Testis (tissue), 3 donors: ENCODE measurements around the gene FREM1. TPM values are rescaled to one million over a fixed set of nuclear protein-coding genes. Genes with fewer than 3 reads are reported as not detected.

Experiments used
- DNase-seq: peaks from one replicate; pipeline ENCODE4 v3.0.0-alpha.2; 2019
- H3K27ac ChIP-seq, 2 donors: fragments of 200-600 bp; sonication (generic); one replicate each; pipeline ENCODE4 v1.5.1; 2019
- H3K27me3 ChIP-seq: fragments of 200-600 bp; sonication (generic); one replicate; pipeline ENCODE4 v1.5.1; 2019
- H3K36me3 ChIP-seq: fragments of 200-600 bp; sonication (generic); one replicate; pipeline ENCODE4 v1.5.1; 2017; ENCODE audit warnings: low read depth; ENCODE audit errors: missing control alignments
- H3K4me1 ChIP-seq: fragments of 200-600 bp; sonication (generic); one replicate; pipeline ENCODE4 v1.5.1; 2019
- H3K4me3 ChIP-seq, 2 donors: fragments of 200-600 bp; sonication (generic); one replicate each; pipeline ENCODE4 v1.5.1; 2017 to 2019
- H3K9me3 ChIP-seq: fragments of 200-600 bp; sonication (generic); one replicate; pipeline ENCODE4 v1.5.1; 2017
- POLR2A ChIP-seq: fragments of 450-650 bp; IDR thresholded peaks from one replicate; pipeline ENCODE4 v1.6.1; 2017; ENCODE audit warnings: antibody characterized with exemption, mild to moderate bottlenecking, moderate library complexity
- WGBS, 2 donors: methylation state at CpG; one replicate each; pipeline ENCODE4 v1.1.5; 2018; 5-methylcytosine and 5-hydroxymethylcytosine counted together
- intact Hi-C: fragments of 100-400 bp; cut with DNase I; formaldehyde crosslinking; loops from one replicate; pipeline ENCODE4 v1.15.1; 2023; ENCODE audit warnings: low total_unique reads
- polyA plus RNA-seq: library from polyadenylated mRNA; stranded (reverse); fragments of 350-450 nt; fragmentation: Illumina TruSeq; extraction: RNeasy Lipid Tissue Mini Kit (QIAGEN cat#74804); gene quantifications from one replicate; pipeline ENCODE4 v1.2.3, GENCODE V29; 2014; ENCODE audit warnings: low read depth, low replicate concordance; ENCODE audit not compliant: insufficient read depth
- total RNA-seq, 2 donors: library from RNA; depleted of rRNA; stranded (reverse); fragments of >200 nt; gene quantifications; one replicate each; pipeline ENCODE4 v1.2.3, GENCODE V29; 2016
- TF ChIP-seq, protein P1 (sequence below), 3 experiments: fragments of 450-650 bp in 2 of 3; fragments of 200-600 bp in 1 of 3; sonication (generic) in 1 of 3; IDR thresholded peaks; one replicate each; pipeline ENCODE4 v1.5.1; 2016 to 2019; ENCODE audit warnings: antibody characterized with exemption in 3 of 3, mild to moderate bottlenecking in 2 of 3, moderate library complexity in 1 of 3

The FREM1 gene
- total and polyA plus RNA-seq, 3 donors from 2014 or later, result 4.6 to 14.6 (median 5.7) TPM

- no peak for DNase-seq
- Histone ChIP-seq H3K36me3 (no peaks in the 10 kb centered on the region), H3K27me3 (no peaks in the 10 kb centered on the region), H3K27ac (no peak overlapping the region), H3K9me3 (no peaks in the 10 kb centered on the region), H3K4me3 (no peak overlapping the region), H3K4me1 (no peaks in the 10 kb centered on the region)
- WGBS, 2 donors, result 78 to 84% methylated on average over 1 of the region's 1 CpG
- intact Hi-C loops, result no loop called here
- TF ChIP-seq, protein P1, sequence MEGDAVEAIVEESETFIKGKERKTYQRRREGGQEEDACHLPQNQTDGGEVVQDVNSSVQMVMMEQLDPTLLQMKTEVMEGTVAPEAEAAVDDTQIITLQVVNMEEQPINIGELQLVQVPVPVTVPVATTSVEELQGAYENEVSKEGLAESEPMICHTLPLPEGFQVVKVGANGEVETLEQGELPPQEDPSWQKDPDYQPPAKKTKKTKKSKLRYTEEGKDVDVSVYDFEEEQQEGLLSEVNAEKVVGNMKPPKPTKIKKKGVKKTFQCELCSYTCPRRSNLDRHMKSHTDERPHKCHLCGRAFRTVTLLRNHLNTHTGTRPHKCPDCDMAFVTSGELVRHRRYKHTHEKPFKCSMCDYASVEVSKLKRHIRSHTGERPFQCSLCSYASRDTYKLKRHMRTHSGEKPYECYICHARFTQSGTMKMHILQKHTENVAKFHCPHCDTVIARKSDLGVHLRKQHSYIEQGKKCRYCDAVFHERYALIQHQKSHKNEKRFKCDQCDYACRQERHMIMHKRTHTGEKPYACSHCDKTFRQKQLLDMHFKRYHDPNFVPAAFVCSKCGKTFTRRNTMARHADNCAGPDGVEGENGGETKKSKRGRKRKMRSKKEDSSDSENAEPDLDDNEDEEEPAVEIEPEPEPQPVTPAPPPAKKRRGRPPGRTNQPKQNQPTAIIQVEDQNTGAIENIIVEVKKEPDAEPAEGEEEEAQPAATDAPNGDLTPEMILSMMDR (IDR thresholded peaks at IDR 0.05), result no peak
- TF ChIP-seq POLR2A, result no peak
Observed at GRCh38 chr9:14822666-14823065, 87.6 kb downstream of the FREM1 start.

- H3K27me3 ChIP-seq, result no peaks in the 10 kb centered on the region
- H3K27ac ChIP-seq, result no peak overlapping the region
- intact Hi-C loops, result no loop called here
- H3K4me3 ChIP-seq, result no peak overlapping the region
- no peaks in the 10 kb centered on the region for H3K9me3 ChIP-seq
- 84 to 85% methylated on average over 4 of the region's 4 CpGs for WGBS, 2 donors
- no peaks in the 10 kb centered on the region for H3K4me1 ChIP-seq
- no peaks in the 10 kb centered on the region for H3K36me3 ChIP-seq
- no peak for DNase-seq
- TF ChIP-seq, protein P1 (IDR thresholded peaks at IDR 0.05), result no peak
- no peak for TF ChIP-seq POLR2A
Observed at GRCh38 chr9:14819183-14819582, 91.0 kb downstream of the FREM1 start.

DNA sequence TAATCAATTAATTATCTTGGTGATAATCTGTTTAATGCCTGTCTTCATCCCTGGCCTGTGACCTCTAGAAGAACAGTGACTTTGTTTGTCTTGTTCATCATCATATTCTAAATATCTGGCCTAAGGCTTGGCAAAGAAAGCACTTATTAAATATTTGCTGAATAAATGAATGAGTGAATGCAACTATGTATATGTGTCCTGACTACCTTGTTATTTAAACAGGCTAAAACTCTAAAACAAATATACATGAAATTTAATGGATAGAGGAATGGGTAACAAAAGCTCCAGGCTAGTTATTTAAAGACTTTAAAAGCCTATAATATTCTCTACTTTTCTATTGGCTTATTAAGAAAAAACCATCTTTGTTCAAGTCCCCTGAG lies 96.0 kb downstream of the FREM1 start:
- H3K9me3 ChIP-seq, result no peaks in the 10 kb centered on the region
- TF ChIP-seq POLR2A, result no peak
- TF ChIP-seq, protein P1 (IDR thresholded peaks at IDR 0.05), result no peak
- intact Hi-C loops, result no loop called here

DNA sequence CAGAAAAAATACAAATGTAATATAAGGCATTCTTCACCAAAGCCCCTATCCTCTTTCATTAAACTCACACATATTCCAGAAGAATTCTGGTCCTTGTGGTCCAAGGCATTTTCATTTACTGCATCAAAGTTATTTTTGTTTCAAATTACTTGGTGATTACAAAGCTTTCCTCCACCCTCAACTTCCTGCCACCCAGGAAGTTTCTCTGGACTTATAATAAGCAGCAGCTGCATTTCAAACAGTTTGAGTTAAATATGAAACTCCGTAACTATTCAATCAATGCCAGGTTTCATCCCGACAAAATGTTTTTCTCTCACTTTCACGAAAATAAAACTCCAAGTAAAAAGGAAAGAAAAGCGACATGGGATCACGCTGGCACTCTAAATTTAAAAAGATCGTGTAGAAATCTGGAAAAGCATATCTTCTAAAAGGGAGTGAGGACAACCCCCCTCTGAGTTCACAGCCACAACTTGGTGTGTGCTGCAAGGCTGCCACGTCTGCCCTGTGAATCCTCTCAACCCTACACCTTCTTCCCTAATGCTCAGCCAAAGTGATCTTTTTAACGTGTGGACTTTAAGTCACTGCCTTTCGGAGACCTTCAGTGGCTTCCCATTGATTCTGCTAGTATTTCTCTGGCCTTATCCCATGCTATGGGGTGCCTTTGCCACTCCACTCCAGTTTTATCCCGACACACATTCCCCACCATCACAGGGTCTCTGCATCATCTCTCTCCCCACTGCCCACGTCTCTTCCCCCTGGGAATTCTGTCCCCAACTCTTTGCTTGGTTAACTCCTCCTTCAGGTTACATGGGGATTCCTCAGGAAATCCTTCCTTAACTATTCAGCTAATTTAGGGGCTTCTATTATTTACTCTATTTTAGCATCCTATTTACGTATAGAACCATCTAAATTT lies 96.6 kb downstream of the FREM1 start:
- no peaks in the 10 kb centered on the region for H3K9me3 ChIP-seq
- intact Hi-C loops, result no loop called here
- no peak for DNase-seq
- TF ChIP-seq, protein P1 (IDR thresholded peaks at IDR 0.05), result no peak
- no peak for TF ChIP-seq POLR2A
- H3K27me3 ChIP-seq, result no peaks in the 10 kb centered on the region
- H3K4me1 ChIP-seq, result no peaks in the 10 kb centered on the region
- H3K4me3 ChIP-seq, result no peak overlapping the region
- no peak overlapping the region for H3K27ac ChIP-seq
- H3K36me3 ChIP-seq, result no peaks in the 10 kb centered on the region
- 55 to 61% methylated on average over 12 of the region's 12 CpGs for WGBS, 2 donors

More for the DNA sequence above, 96.0 kb downstream of the FREM1 start:
- Histone ChIP-seq H3K27ac (no peak overlapping the region), H3K4me3 (no peak overlapping the region), H3K36me3 (no peaks in the 10 kb centered on the region), H3K4me1 (no peaks in the 10 kb centered on the region), H3K27me3 (no peaks in the 10 kb centered on the region)
- DNase-seq, result no peak

GRCh38 chr9:14812806-14813205 lies 97.4 kb downstream of the FREM1 start:
- no peaks in the 10 kb centered on the region for H3K36me3 ChIP-seq
- H3K9me3 ChIP-seq, result no peaks in the 10 kb centered on the region
- no peak overlapping the region for H3K27ac ChIP-seq
- intact Hi-C loops, result no loop called here
- H3K4me1 ChIP-seq, result no peaks in the 10 kb centered on the region
- DNase-seq, result no peak
- no peaks in the 10 kb centered on the region for H3K27me3 ChIP-seq
- no peak overlapping the region for H3K4me3 ChIP-seq
- WGBS, 2 donors, result 92% methylated on average over 6 of the region's 6 CpGs
- TF ChIP-seq, protein P1 (IDR thresholded peaks at IDR 0.05), result no peak
- no peak for TF ChIP-seq POLR2A
